Psoas muscle (tissue), 8 donors: ENCODE measurements around the gene RTN4RL1. TPM values are rescaled to one million over a fixed set of nuclear protein-coding genes. Genes with fewer than 3 reads are reported as not detected.
A peak's percentile ranks its signal among the peaks of the same experiment; 100 is the strongest.

Source experiments
- ATAC-seq, 4 donors: fragments of 200-7000 bp; cut with Tn5 transposase; one replicate each; pipeline ENCODE4 v1.9.1; 2020; ENCODE audit warnings: moderate library complexity in 3 of 4, mild to moderate bottlenecking in 2 of 4
- DNase-seq, 2 donors: peaks; one replicate each; pipeline ENCODE4 v3.0.0-alpha.2; 2020
- H3K27ac ChIP-seq: fragments of 200-600 bp; one replicate; pipeline ENCODE4 v1.8.0; 2022
- H3K27me3 ChIP-seq, 3 donors: fragments of 200-600 bp in 1 of 3; one replicate each; pipeline versions ENCODE4 v1.6.1 to v1.8.0; 2013 to 2022; ENCODE audit warnings: low read length in 2 of 3, mild to moderate bottlenecking in 2 of 3, moderate library complexity in 1 of 3; ENCODE audit not compliant: insufficient read depth in 3 of 3
- H3K36me3 ChIP-seq, 2 donors: fragments of 200-600 bp in 1 of 2; one replicate each; pipeline versions ENCODE4 v1.6.1 to v1.8.0; 2013 to 2022; ENCODE audit warnings: low read depth in 1 of 2, mild to moderate bottlenecking in 1 of 2, moderate library complexity in 1 of 2; ENCODE audit not compliant: insufficient read depth in 1 of 2
- H3K4me1 ChIP-seq: fragments of 200-600 bp; one replicate; pipeline ENCODE4 v1.8.0; 2022
- H3K4me3 ChIP-seq: fragments of 200-600 bp; one replicate; pipeline ENCODE4 v1.8.0; 2022; ENCODE audit warnings: mild to moderate bottlenecking
- H3K9me3 ChIP-seq: fragments of 200-600 bp; one replicate; pipeline ENCODE4 v1.8.0; 2022
- WGBS, 3 donors: extraction: QIAGEN DNeasy Blood & Tissue Kit; methylation state at CpG; one replicate each; pipeline versions ENCODE4 v1.1.6 to v1.1.7; 2013; 5-methylcytosine and 5-hydroxymethylcytosine counted together
- intact Hi-C, 2 donors: fragments of 100-400 bp; cut with DNase I; formaldehyde crosslinking; loops; one replicate each; pipeline versions ENCODE4 v1.11.0 to v1.14.2; 2022
- polyA plus RNA-seq, 3 donors: library from polyadenylated mRNA; stranded (reverse); fragments of 200-250 nt; gene quantifications; one replicate each; pipeline ENCODE4 v1.2.3, GENCODE V29; 2013
- total RNA-seq, 4 donors: library from RNA; stranded (reverse); fragmentation: NEBNext Ultra II Directional in 2 of 4; extraction: Animal tissue kit (Norgen Biotek cat#: 25700) in 2 of 4; gene quantifications; one replicate each; pipeline versions ENCODE4 v1.2.1 to v1.2.4, GENCODE V29; 2021 to 2023
- TF ChIP-seq, protein P1 (sequence below): fragments of 200-600 bp; IDR thresholded peaks from one replicate; pipeline ENCODE4 v1.8.0; 2022; ENCODE audit warnings: antibody characterized with exemption
- donor health status: healthy with polysubstance abuse.
- donor health status: DM: no; HTN: no; CAD: no; lungs with moderate emphysema.
- donor health status: Bipolar disorder and iron deficiency.
- donor health status: healthy.
- donor health status: DM: yes; HTN: yes; CAD: no.
- donor health status: DM: no; HTN: no; CAD: no.
- donor health status: DM: no; HTN: no; CAD: no.
- donor health status: DM: yes; HTN: yes; CAD: no.

RTN4RL1 gene
- total and polyA plus RNA-seq, 7 donors = 0.44 to 1.8 (median 0.75) TPM

- DNase-seq (no peak), ATAC-seq (no peak)
- Histone ChIP-seq H3K4me1 (peaks cover 24% of the 10 kb centered on the region), H3K9me3 (no peaks in the 10 kb centered on the region), H3K4me3 (no peak overlapping the region), H3K27me3 (peaks cover 0 to 6% (median 0%) of the 10 kb centered on the region in 3 donors), H3K36me3 (no peaks in the 10 kb centered on the region), H3K27ac (peak overlapping the region; percentile 36)
- 93 to 98% (median 97%) methylated on average over 4 of the region's 4 CpGs for WGBS, 3 donors
- intact Hi-C loops = loop anchor here in 1 of 2 donors (5.0 kb wide), 1 partner anchor 52 kb away; no protein-coding TSS in a partner anchor
- TF ChIP-seq, protein P1, sequence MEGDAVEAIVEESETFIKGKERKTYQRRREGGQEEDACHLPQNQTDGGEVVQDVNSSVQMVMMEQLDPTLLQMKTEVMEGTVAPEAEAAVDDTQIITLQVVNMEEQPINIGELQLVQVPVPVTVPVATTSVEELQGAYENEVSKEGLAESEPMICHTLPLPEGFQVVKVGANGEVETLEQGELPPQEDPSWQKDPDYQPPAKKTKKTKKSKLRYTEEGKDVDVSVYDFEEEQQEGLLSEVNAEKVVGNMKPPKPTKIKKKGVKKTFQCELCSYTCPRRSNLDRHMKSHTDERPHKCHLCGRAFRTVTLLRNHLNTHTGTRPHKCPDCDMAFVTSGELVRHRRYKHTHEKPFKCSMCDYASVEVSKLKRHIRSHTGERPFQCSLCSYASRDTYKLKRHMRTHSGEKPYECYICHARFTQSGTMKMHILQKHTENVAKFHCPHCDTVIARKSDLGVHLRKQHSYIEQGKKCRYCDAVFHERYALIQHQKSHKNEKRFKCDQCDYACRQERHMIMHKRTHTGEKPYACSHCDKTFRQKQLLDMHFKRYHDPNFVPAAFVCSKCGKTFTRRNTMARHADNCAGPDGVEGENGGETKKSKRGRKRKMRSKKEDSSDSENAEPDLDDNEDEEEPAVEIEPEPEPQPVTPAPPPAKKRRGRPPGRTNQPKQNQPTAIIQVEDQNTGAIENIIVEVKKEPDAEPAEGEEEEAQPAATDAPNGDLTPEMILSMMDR = no peak
Observed at GRCh38 chr17:1994707-1995106, 30.4 kb downstream of the RTN4RL1 start.

DNA sequence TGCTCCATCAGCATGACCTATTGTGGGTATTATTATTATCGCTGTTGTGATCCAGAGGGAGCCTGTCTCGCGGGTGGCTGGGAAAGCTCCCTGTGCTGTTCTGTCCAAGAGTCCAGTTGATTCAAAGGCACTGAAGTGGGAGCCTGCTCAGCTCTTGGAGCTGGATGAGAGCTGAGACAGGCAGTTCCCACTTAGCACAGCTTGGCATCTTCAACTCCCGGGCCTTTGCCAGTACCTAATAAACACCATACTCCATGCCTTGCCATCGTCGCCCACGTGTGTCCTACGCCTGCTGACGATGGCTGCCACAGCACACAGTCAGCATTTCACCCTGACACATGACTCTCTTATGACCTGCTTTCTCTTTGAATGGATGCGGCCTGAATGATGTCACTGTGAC is 32.6 kb downstream of the RTN4RL1 start:
- H3K27ac ChIP-seq = peak overlapping the region; percentile 78
- peak; percentile 83 to 96 (median 90) for ATAC-seq

DNA sequence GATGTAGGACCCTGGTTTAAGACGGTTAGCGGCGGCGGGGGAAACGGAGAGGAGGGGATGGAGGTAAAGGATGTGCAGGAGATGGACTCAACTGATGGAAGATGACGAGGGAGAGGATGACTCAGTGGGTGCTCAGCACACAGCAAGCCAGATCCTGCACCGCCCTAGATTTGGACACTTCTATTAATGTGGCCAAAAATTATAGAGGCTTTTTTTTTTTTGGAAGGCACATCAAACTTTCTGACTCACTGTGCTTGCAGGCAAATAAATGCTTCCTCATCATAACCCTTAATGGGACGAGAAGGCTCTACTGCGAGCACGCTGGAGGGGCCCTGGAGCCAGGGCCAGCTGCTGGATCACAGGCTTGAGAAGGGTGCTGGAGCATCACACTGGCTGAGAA is 36.0 kb downstream of the RTN4RL1 start:
- intact Hi-C loops = no loop called here
- DNase-seq (peak in 1 of 2 donors; percentile 40), ATAC-seq (peak; percentile 14 to 29 (median 18))
- Histone ChIP-seq H3K9me3 (no peaks in the 10 kb centered on the region), H3K4me1 (no peaks in the 10 kb centered on the region), H3K27me3 (no peaks in the 10 kb centered on the region), H3K36me3 (no peaks in the 10 kb centered on the region), H3K4me3 (no peak overlapping the region), H3K27ac (no peak overlapping the region)
- WGBS, 3 donors = 73 to 79% (median 77%) methylated on average over 10 of the region's 10 CpGs
- TF ChIP-seq, protein P1 = no peak

More for the DNA sequence above, 32.6 kb downstream of the RTN4RL1 start:
- intact Hi-C loops = no loop called here
- Histone ChIP-seq H3K9me3 (no peaks in the 10 kb centered on the region), H3K36me3 (no peaks in the 10 kb centered on the region), H3K4me1 (peaks cover 8% of the 10 kb centered on the region), H3K27me3 (peaks cover 0 to 3% (median 0%) of the 10 kb centered on the region in 3 donors), H3K4me3 (peak overlapping the region; percentile 24)
- TF ChIP-seq, protein P1 = no peak
- DNase-seq = peak in 1 of 2 donors; percentile 89
- WGBS, 3 donors = 29 to 42% (median 39%) methylated on average over 10 of the region's 10 CpGs

- Histone ChIP-seq H3K4me3 (no peak overlapping the region), H3K4me1 (no peaks in the 10 kb centered on the region), H3K27ac (no peak overlapping the region), H3K9me3 (no peaks in the 10 kb centered on the region), H3K27me3 (no peaks in the 10 kb centered on the region), H3K36me3 (no peaks in the 10 kb centered on the region)
- intact Hi-C loops = no loop called here
- TF ChIP-seq, protein P1 = no peak
- DNase-seq (no peak), ATAC-seq (peak in 3 of 4 donors; percentile 62 to 73 (median 63))
- 66 to 74% (median 66%) methylated on average over 17 to 18 of the region's 18 CpGs for WGBS, 3 donors
Observed at GRCh38 chr17:1986783-1987451, 38.2 kb downstream of the RTN4RL1 start.
